K562 (cell line): ENCODE measurements around the gene CD48. TPM values are rescaled to one million over a fixed set of nuclear protein-coding genes. Genes with fewer than 3 reads are reported as not detected.

Source experiments
- ATAC-seq: fragments of 200-7000 bp; cut with Tn5 transposase; 3 replicates; pipeline ENCODE4 v1.9.1; 2020; ENCODE audit warnings: moderate library complexity
- BruUV-seq: library from RNA; stranded (reverse); fragments of 400-500 nt; replicated peaks from 2 replicates; lab custom pipeline; 2021; lab: Mats Ljungman, UMichigan
- CTCF ChIA-PET: fragments of 300-600 bp; formaldehyde crosslinking; extraction: SDS; loops from one replicate; lab custom pipeline; 2021; ENCODE audit warnings: low intra/inter-chr PET ratio; lab: Yijun Ruan, JAX
- POLR2A ChIA-PET: fragments of 300-600, 350-650 bp; sonication (Branson Sonifier 250); formaldehyde crosslinking; extraction: SDS; loops from one replicate; lab custom pipeline; 2021; ENCODE audit warnings: antibody characterized with exemption, inconsistent platforms; lab: Yijun Ruan, JAX
- DNase-seq, 4 experiments: peaks; one replicate each; pipeline versions ENCODE4 v3.0.0 to v3.0.0-alpha.2; 2011 to 2018; ENCODE audit warnings: low spot score in 3 of 4, mixed read lengths in 3 of 4; ENCODE audit errors: extremely low read depth in 1 of 4
- FAIRE-seq: peaks from 2 replicates; lab custom pipeline; 2011; peaks lifted over from hg19 to GRCh38; lab: Jason Lieb, UNC
- H2AFZ ChIP-seq: 2 replicates; pipeline ENCODE4 v1.6.0; 2011; ENCODE audit warnings: low read depth, low read length, control low read depth, inconsistent platforms
- H3K27ac ChIP-seq: fragments of 200-600 bp; 3 replicates; pipeline ENCODE4 v1.8.0; 2011; ENCODE audit warnings: low read depth, mild to moderate bottlenecking, control low read depth, inconsistent platforms, low read length, moderate library complexity, mixed read lengths; ENCODE audit errors: extremely low read depth
- H3K27me3 ChIP-seq, 2 experiments: fragments of 300-600 bp in 1 of 2; 2 replicates in 1 of 2; 3 replicates in 1 of 2; pipeline versions ENCODE4 v1.6.0 to v1.8.0; 2011; ENCODE audit warnings: inconsistent platforms in 2 of 2, low read length in 2 of 2, mild to moderate bottlenecking in 1 of 2, mixed read lengths in 1 of 2, moderate library complexity in 1 of 2; ENCODE audit not compliant: control insufficient read depth in 2 of 2, insufficient read depth in 2 of 2
- H3K36me3 ChIP-seq: fragments of 300-600 bp; 3 replicates; pipeline ENCODE4 v1.8.0; 2011; ENCODE audit warnings: mild to moderate bottlenecking, low read length, inconsistent platforms; ENCODE audit not compliant: control insufficient read depth, insufficient read depth
- H3K4me1 ChIP-seq, 2 experiments: fragments of 200-600 bp in 1 of 2; replicated peaks in 1 of 2; 2 replicates in 1 of 2; 3 replicates in 1 of 2; pipeline versions ENCODE4 v1.5.1 to v1.8.0; 2011; ENCODE audit warnings: inconsistent platforms in 2 of 2, low read length in 2 of 2, mild to moderate bottlenecking in 1 of 2, mixed read lengths in 1 of 2, moderate library complexity in 1 of 2; ENCODE audit not compliant: control insufficient read depth in 2 of 2, insufficient read depth in 2 of 2
- H3K4me2 ChIP-seq: 2 replicates; pipeline ENCODE4 v1.6.1; 2011; ENCODE audit warnings: low read length, control low read depth, inconsistent platforms, mixed read lengths; ENCODE audit not compliant: insufficient read depth
- H3K4me3 ChIP-seq: fragments of 200-600 bp; sonication (generic), shearing (Covaris generic); 2 replicates; pipeline ENCODE4 v1.5.1; 2016; ENCODE audit warnings: control low read depth, inconsistent platforms
- H3K79me2 ChIP-seq: fragments of 200-600 bp; 3 replicates; pipeline ENCODE4 v1.8.0; 2011; ENCODE audit warnings: low read length, inconsistent platforms; ENCODE audit not compliant: control insufficient read depth, insufficient read depth
- H3K9ac ChIP-seq, 2 experiments: 2 replicates each; pipeline versions ENCODE4 v1.6.0 to v1.6.1; 2011; ENCODE audit warnings: low read depth in 2 of 2, low read length in 2 of 2, control low read depth in 1 of 2, inconsistent platforms in 1 of 2, mild to moderate bottlenecking in 1 of 2, mixed read lengths in 1 of 2; ENCODE audit not compliant: insufficient read depth in 1 of 2
- H3K9me1 ChIP-seq: one replicate; pipeline ENCODE4 v1.6.0; 2011; ENCODE audit warnings: inconsistent platforms, mild to moderate bottlenecking, low read length, moderate library complexity; ENCODE audit not compliant: control insufficient read depth, insufficient read depth
- H3K9me3 ChIP-seq: replicated peaks from 2 replicates; pipeline ENCODE4 v1.5.1; 2011; ENCODE audit warnings: low read depth, low read length, inconsistent platforms; ENCODE audit not compliant: control insufficient read depth, insufficient read depth
- H4K20me1 ChIP-seq: replicated peaks from 2 replicates; pipeline ENCODE4 v1.6.1; 2011; ENCODE audit warnings: low read length, inconsistent platforms, mixed read lengths; ENCODE audit not compliant: control insufficient read depth, insufficient read depth
- C11orf30 ChIP-seq: fragments of 450-650 bp; IDR thresholded peaks from 2 replicates; pipeline ENCODE4 v1.6.1; 2016; ENCODE audit warnings: low read depth, mild to moderate bottlenecking
- CBX8 ChIP-seq: fragments of 200-600 bp; sonication (generic); IDR thresholded peaks from 2 replicates; pipeline ENCODE4 v1.6.1; 2012; ENCODE audit warnings: borderline replicate concordance, mixed run types, low read depth, mild to moderate bottlenecking, moderate library complexity, mixed read lengths, low read length, control low read depth, inconsistent platforms; ENCODE audit not compliant: poor library complexity, severe bottlenecking; ENCODE audit errors: extremely low read depth
- CREB3L1 ChIP-seq: fragments of 450-650 bp; IDR thresholded peaks from 2 replicates; pipeline ENCODE4 v1.6.1; 2014; ENCODE audit warnings: low read depth, mild to moderate bottlenecking, moderate library complexity, borderline replicate concordance
- CXXC5 ChIP-seq: fragments of 250-450 bp; sonication (Bioruptor Pico); IDR thresholded peaks from 2 replicates; pipeline ENCODE4 v1.8.0; 2022; ENCODE audit warnings: inconsistent platforms, mild to moderate bottlenecking, moderate library complexity
- GATA2 ChIP-seq: sonication (generic); formaldehyde crosslinking; IDR thresholded peaks from 2 replicates; pipeline ENCODE4 v1.4.0; 2020; ENCODE audit warnings: mild to moderate bottlenecking, missing genetic modification reagents
- HEY1 ChIP-seq: fragments of 250-450 bp; sonication (Bioruptor Pico); IDR thresholded peaks from 2 replicates; pipeline ENCODE4 v1.5.0; 2020; ENCODE audit warnings: mild to moderate bottlenecking, moderate library complexity, borderline replicate concordance
- KDM1A ChIP-seq, 2 experiments: fragments of 450-650 bp; IDR thresholded peaks; 2 replicates each; pipeline ENCODE4 v1.6.1; 2016; ENCODE audit warnings: mild to moderate bottlenecking in 2 of 2
- NFATC3 ChIP-seq: fragments of 450-650 bp; IDR thresholded peaks from 2 replicates; pipeline ENCODE4 v1.6.1; 2017; ENCODE audit warnings: mild to moderate bottlenecking
- NFIX ChIP-seq: fragments of 250-450 bp; sonication (Bioruptor Pico); IDR thresholded peaks from 2 replicates; pipeline ENCODE4 v1.4.0; 2020; ENCODE audit warnings: low read depth, mild to moderate bottlenecking, moderate library complexity
- PATZ1 ChIP-seq: fragments of 250-450 bp; sonication (Bioruptor Pico); IDR thresholded peaks from 2 replicates; pipeline ENCODE4 v1.5.0; 2020; ENCODE audit warnings: mild to moderate bottlenecking, borderline replicate concordance
- PHTF2 ChIP-seq: fragments of 250-450 bp; sonication (Bioruptor Pico); IDR thresholded peaks from 2 replicates; pipeline ENCODE4 v1.5.0; 2021; ENCODE audit warnings: mild to moderate bottlenecking
- POLR2H ChIP-seq: IDR thresholded peaks from 2 replicates; pipeline ENCODE4 v1.6.1; 2016; ENCODE audit warnings: missing genetic modification characterization, low read depth, mild to moderate bottlenecking, control low read depth, missing compliant biosample characterization, moderate library complexity
- POLR3G ChIP-seq: IDR thresholded peaks from 2 replicates; pipeline ENCODE4 v1.6.1; 2011; ENCODE audit not compliant: insufficient read length, insufficient replicate concordance; ENCODE audit errors: extremely low read depth
- RNF2 ChIP-seq: sonication (generic); IDR thresholded peaks from 2 replicates; pipeline ENCODE4 v1.6.1; 2016
- SMAD2 ChIP-seq: fragments of 150-350 bp; IDR thresholded peaks from 2 replicates; pipeline ENCODE4 v1.6.1; 2014; ENCODE audit warnings: low read depth, mild to moderate bottlenecking, low read length
- ZNF316 ChIP-seq: fragments of 450-650 bp; IDR thresholded peaks from 2 replicates; pipeline ENCODE4 v1.6.1; 2016
- ZNF644 ChIP-seq: fragments of 200-800 bp; sonication (Bioruptor generic); IDR thresholded peaks from 2 replicates; pipeline ENCODE4 v1.6.1; 2016; ENCODE audit warnings: low read depth, missing genetic modification characterization, missing compliant biosample characterization
- WGBS: fragments of 100-300 bp; shearing (Covaris generic); methylation state at CpG from one replicate; pipeline ENCODE4 v1.1.6; 2016; ENCODE audit warnings: low coverage, mixed read lengths; ENCODE audit not compliant: insufficient coverage; ENCODE audit errors: missing lambda C conversion rate; 5-methylcytosine and 5-hydroxymethylcytosine counted together
- in situ Hi-C: fragments of 300-500 bp; cut with MboI; formaldehyde crosslinking; loops from 4 replicates; pipeline ENCODE4 v1.15.0; 2018; ENCODE audit warnings: inconsistent platforms, mixed read lengths
- intact Hi-C: fragments of 100-400 bp; cut with micrococcal nuclease; formaldehyde crosslinking; loops from 2 replicates; pipeline ENCODE4 v1.14.2; 2022
- polyA plus RNA-seq, 8 experiments: library from polyadenylated mRNA; depleted of rRNA in 4 of 8; stranded (reverse) in 5 of 8; unstranded in 3 of 8; fragments of >200 nt; fragmentation: Nextera tagmentation in 2 of 8; fragmentation: Illumina TruSeq in 1 of 8; extraction: Ambion mirVana in 2 of 8; extraction: Trizol in 1 of 8; gene quantifications; 2 replicates each; pipeline versions ENCODE4 v1.2.1 to v1.2.3, GENCODE V29; 2011 to 2014; ENCODE audit warnings: inconsistent platforms in 1 of 8, missing spikeins in 1 of 8
- total RNA-seq, 7 experiments: library from RNA; depleted of rRNA in 6 of 7; stranded (reverse); fragments of >200 nt in 6 of 7; fragmentation: Illumina TruSeq in 2 of 7; extraction: Trizol in 2 of 7; gene quantifications; 2 replicates each; pipeline versions ENCODE4 v1.2.1 to v1.2.3, GENCODE V29; 2011 to 2021; ENCODE audit warnings: low replicate concordance in 1 of 7
- TF ChIP-seq, protein P1 (sequence below): sonication (generic); formaldehyde crosslinking; IDR thresholded peaks from 2 replicates; pipeline ENCODE4 v1.8.0; 2022; ENCODE audit warnings: mild to moderate bottlenecking, missing genetic modification reagents, borderline replicate concordance

CD48 gene
- total and polyA plus RNA-seq, 9 of the 15 experiments (the other 6 are each of a cell fraction or from before 2014, with no cell fraction given), result 0.10 to 0.42 (median 0.29) TPM; not detected in 3

- Histone ChIP-seq H3K4me1 (peaks cover 3 to 26% of the 10 kb centered on the region in 2 experiments; a peak in 4 of 5 replicates), H3K4me3 (no peak overlapping the region), H3K9me1 (no peaks in the 10 kb centered on the region), H3K9me3 (0 out of 2 replicates have a peak, but pooled peaks cover 3% of the 10 kb centered on the region), H3K27ac (no peak overlapping the region), H3K27me3 (no peaks in the 10 kb centered on the region), H4K20me1 (no peaks in the 10 kb centered on the region), H3K79me2 (no peaks in the 10 kb centered on the region), H3K9ac (no peak overlapping the region), H3K4me2 (no peak overlapping the region), H3K36me3 (no peaks in the 10 kb centered on the region), H2AFZ (no peak overlapping the region)
- FAIRE-seq, result no peak
- in situ Hi-C loops, result no loop called here
- no TSS peak for BruUV-seq
- ChIA-PET CTCF (no interaction called here), POLR2A (no interaction called here)
- 81% methylated on average over 2 of the region's 2 CpGs for WGBS
- DNase-seq, result no peak
- intact Hi-C loops, result loop anchor here (5.0 kb wide), 2 partner anchors 41 to 126 kb away; no protein-coding TSS in a partner anchor
- no peak for ATAC-seq
- TF ChIP-seq CXXC5 (CRISPR knock-in tag) (no peak), CBX8 (no peak), NFATC3 (no peak), NFIX (CRISPR knock-in tag) (no peak), GATA2 (no peak), HEY1 (CRISPR knock-in tag) (no peak), SMAD2 (no peak), CREB3L1 (no peak), ZNF644 (tag) (no peak), POLR3G (no peak), C11orf30 (peak; percentile 56; the same call in 1 of the 2 replicates), PATZ1 (CRISPR knock-in tag) (no peak), POLR2H (tag) (no peak), ZNF316 (peak; percentile 90), PHTF2 (CRISPR knock-in tag) (no peak), KDM1A (IDR thresholded peaks at IDR 0.05) (no peak), RNF2 (no peak)
- TF ChIP-seq, protein P1, sequence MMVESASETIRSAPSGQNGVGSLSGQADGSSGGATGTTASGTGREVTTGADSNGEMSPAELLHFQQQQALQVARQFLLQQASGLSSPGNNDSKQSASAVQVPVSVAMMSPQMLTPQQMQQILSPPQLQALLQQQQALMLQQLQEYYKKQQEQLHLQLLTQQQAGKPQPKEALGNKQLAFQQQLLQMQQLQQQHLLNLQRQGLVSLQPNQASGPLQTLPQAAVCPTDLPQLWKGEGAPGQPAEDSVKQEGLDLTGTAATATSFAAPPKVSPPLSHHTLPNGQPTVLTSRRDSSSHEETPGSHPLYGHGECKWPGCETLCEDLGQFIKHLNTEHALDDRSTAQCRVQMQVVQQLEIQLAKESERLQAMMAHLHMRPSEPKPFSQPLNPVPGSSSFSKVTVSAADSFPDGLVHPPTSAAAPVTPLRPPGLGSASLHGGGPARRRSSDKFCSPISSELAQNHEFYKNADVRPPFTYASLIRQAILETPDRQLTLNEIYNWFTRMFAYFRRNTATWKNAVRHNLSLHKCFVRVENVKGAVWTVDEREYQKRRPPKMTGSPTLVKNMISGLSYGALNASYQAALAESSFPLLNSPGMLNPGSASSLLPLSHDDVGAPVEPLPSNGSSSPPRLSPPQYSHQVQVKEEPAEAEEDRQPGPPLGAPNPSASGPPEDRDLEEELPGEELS, result no peak
Observed at GRCh38 chr1:160667896-160668295, 43.7 kb downstream of the CD48 start.
